ENCODE measurements around the gene RNF114.
"Not testable (repeated sequence)": the region's sequence is repeated elsewhere in the genome, so short reads cannot be mapped to it uniquely, and the experiment has no call there.

Gene RNF114

DNA sequence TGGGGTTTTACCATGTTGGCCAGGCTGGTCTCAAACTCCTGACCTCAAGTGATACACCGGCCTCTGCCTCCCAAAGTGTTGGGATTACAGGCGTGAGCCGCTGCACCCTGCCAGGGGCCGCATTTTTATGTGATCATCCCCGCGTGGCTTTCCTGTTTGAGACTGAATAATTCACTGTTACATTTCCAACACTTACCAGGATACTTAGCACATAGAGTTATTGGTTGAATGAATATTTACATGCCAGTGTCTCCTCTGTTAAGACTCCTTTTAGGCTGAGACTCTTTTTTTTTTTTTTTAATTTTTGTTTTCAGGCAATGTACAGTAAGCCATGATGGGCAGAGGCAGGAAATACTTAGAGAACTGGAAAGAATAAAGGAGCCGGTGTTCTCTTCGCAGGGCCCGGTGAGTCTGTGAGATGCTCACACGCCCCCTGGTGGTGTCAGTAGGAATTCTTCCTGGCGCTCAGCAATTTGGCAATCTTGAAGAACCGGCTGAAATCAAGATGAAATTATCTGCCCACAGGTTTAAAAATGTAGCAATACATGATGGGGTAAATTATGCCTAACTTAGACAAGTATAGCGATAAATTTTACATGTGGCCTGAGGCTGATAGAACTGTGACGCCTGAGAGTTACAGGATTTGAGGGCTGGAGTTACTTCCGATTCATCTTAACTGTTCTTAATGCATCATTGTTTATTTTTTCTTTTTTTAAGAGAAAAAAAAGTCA, 7.6 kb upstream of the RNF114 start:
- peak; percentile 77 for DNase-seq

GRCh38 chr20:49929142-49929494, 7.1 kb upstream of the RNF114 start:
- DNase-seq, result no peak

- DNase-seq, result no peak
Measured at GRCh38 chr20:49935746-49936152, 448 bp upstream of the RNF114 start.

DNA sequence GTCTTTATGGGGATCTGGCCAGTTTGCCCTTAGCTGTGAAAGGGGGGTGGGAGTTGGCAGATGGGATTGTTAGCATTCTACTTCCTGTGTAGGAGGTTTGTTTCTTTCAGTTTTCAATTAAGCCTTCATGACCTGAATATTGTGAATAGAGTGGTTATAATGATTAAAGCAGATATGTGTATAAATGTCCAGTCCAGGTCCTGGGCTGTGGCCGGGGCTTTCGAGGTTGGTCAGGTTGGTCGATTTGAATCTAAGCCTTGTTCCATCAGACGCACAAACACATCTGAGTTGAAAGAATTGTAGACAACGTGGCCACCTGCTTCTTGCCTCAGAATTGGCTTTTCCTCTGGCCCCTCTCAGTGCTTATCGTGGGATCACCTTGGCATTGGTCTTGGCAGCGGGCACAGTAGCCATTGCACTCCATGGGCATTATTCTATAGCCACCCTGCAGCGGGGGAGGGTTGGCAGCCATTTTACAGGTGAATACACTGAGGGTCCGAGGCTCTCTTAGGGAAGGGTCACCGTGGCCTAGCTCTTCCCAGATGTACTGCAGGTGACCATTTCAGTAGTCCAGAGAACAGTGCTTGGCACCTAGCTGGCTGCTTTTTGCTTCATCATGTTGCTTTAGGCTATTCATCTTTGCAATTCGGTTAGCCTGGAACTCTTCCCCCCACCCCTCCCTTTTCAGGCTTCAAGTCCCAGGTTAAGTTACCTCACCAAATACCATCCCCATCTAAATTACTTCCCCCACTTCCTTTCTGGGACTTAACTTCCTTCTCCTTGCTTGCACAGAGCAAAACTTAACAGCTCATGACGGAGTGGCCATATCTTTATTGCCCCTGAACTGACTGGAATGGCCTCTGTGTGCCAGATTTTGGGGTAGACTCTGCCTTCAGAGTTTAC, 1.1 kb downstream of the RNF114 start:
- DNase-seq, result no peak

GRCh38 chr20:49938173-49939163, 2.3 kb downstream of the RNF114 start:
- peak; percentile 73 for DNase-seq

DNA sequence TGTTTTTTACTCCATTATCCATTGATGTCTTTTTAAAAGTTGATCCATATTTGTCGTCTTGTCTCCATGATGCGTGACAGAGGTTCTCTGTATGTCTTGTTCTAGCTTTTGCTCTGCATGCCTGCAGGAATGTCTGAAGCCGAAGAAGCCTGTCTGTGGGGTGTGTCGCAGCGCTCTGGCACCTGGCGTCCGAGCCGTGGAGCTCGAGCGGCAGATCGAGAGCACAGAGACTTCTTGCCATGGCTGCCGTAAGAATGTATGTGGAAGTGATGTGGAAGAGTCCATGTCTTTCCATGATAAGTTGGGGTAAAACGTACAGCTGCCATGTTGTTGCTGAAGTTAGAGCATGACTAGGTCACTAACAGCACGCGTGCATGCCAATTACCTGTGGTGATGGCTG, 5.3 kb downstream of the RNF114 start:
- no peak for DNase-seq

- no peak for DNase-seq
Measured at GRCh38 chr20:49942303-49942702, 6.1 kb downstream of the RNF114 start.

GRCh38 chr20:49942942-49943341, 6.7 kb downstream of the RNF114 start:
- DNase-seq, result no peak

DNA sequence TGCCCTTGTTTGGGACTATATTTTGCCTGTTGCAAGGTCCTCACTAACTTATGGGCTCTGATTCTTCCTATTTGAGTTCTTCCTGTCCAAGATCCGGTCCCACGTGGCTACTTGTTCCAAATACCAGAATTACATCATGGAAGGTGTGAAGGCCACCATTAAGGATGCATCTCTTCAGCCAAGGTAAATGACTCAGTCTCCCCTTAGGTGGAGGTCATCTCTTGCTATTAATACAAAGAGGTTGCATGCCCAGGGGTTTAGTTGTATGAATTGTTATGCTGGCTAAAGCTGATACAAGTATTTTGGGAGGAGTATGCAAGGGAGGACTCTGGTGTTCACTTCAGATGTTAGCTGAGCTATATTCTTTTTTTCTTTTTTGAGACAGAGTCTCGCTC, 9.1 kb downstream of the RNF114 start:
- no peak for DNase-seq

DNA sequence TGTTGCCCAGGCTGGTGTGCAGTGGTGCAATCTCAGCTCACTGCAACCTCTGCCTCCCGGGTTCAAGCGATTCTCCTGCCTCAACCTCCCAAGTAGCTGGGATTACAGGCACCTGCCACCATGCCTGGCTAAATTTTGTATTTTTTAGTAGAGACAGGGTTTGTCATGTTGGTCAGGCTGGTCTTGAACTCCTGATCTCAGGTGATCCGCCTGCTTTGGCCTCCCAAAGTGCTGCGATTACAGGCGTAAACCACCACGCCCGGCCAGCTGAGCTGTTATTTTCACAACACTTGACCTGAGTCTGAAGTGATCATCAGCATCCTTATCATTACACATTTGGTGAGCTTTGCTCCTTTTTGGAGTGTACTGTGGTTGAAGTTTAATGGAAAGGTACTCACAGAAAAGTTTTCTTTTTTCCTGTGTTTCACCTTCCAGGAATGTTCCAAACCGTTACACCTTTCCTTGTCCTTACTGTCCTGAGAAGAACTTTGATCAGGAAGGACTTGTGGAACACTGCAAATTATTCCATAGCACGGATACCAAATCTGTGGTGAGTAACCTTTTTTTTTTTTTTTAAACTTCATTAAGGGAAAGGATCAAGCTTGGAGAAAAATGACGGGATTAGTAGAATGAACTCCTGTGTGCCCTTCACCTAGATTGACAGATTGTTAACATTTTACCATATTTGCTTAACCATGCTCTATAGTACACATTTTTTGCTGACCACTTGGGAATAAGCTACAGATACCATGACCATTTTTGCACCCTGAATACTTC, 9.7 kb downstream of the RNF114 start:
- no peak for DNase-seq

DNA sequence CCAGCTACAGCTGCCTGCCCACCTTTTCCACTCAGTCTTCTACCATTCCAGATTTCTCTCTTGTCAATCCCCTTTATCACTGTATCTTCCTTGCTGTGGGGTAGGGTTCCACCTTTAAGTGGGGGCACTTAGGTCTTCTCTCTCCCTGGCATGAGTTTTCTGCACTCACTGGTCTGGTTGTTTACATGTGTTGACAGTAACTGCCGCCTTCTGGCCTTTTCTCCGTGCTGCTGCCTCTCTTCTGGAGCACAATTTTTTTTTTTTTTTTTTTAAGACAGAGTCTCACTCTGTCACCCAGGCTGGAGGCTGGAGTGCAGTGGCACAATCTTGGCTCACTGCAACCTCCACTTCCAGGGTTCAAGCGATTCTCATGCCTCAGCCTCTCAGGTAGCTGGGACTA, 12.0 kb downstream of the RNF114 start:
- DNase-seq, result no peak

DNA sequence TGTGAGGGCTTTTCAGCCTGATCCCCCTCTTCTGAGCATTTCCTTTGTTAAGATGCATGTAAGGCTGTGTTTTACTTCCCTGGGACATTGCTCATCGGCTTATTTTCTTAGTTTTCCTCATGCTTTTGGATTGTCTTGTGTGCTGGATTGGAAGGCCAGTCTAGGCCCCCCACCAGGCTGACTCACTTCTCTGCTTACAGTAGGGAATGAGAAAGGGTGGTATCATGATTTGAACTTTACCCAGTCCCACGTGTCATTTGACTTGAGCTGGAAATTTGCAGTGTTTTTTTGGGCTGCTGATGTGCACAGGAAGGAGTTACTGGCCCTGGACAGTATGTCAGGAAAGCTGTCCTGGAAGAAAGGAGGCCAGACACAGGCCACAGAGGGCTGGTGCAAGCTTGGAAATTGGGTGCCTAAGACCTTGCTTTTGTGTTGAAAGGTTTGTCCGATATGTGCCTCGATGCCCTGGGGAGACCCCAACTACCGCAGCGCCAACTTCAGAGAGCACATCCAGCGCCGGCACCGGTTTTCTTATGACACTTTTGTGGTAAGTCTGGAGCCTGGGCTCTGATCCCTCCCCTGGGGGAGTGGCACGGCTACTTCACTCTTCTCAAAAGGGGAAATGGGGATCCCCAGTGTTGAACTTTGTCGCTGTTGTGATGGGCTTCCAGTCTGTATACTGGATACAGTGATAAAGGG, 12.8 kb downstream of the RNF114 start:
- DNase-seq, result peak; percentile 98

GRCh38 chr20:49951151-49951550, 15.0 kb downstream of the RNF114 start:
- DNase-seq, result peak; percentile 84

GRCh38 chr20:49955167-49955566, 19.0 kb downstream of the RNF114 start:
- DNase-seq, result no peak

DNA sequence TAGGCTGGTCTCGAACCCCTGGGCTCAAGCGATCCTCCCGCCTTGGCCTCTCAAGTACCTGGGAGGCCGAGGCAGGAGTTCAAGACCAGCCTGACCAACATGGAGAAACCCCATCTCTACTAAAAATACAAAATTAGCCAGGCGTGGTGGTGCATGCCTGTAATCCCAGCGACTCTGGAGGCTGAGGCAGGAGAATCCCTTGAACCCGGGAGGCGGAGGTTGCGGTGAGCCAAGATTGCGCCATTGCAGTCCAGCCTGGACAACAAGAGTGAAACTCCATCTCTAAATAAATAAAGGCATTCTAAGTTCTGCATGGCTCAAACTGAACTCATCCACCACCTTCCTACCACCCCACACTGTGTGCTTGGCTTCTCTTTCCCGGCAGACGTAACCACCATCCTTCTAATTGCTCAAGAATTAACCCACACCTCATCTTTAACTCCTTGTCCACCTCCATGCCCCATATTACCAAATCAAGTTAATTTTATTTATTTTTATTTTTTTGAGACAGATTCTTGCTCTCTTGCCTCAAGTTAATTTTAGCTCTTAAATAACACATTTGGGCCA, 19.7 kb downstream of the RNF114 start:
- DNase-seq, result not testable (repeated sequence)

DNA sequence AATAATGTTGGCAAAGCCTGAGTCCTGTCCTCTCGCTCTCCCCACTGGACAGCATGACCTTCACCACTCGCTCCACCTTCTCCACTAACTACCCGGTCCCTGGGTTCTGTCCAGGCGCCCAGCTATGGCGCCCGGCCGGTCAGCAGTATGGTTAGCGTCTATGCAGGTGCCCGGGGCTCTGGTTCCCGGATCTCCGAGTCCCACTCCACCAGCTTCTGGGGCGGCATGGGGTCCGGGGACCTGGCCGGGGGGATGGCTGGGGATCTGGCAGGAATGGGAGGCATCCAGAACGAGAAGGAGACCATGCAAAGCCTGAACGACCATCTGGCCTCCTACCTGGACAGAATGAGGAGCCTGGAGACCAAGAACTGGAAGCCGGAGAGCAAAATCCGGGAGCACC, 20.5 kb downstream of the RNF114 start:
- no peak for DNase-seq

GRCh38 chr20:49957089-49957938, 21.1 kb downstream of the RNF114 start:
- DNase-seq, result not testable (repeated sequence)

DNA sequence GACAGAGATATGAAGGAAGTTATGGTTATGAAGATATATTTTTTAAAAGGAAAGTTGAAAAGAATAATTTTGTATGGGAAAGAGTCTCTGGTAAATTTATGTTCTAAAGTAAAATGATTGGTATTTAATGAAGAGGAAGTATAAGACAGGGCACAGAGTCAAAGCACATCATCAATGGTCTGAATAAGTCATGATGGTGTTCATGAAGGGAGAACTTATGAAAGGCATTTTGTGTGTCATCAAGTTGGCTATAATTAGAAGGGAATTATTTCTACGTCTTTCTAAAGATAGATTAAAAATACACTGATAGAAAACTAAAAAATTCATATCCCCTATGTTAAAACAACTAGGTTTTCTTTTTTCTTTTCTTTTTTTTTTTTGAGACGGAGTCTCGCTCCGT, 25.2 kb downstream of the RNF114 start:
- DNase-seq, result no peak

DNA sequence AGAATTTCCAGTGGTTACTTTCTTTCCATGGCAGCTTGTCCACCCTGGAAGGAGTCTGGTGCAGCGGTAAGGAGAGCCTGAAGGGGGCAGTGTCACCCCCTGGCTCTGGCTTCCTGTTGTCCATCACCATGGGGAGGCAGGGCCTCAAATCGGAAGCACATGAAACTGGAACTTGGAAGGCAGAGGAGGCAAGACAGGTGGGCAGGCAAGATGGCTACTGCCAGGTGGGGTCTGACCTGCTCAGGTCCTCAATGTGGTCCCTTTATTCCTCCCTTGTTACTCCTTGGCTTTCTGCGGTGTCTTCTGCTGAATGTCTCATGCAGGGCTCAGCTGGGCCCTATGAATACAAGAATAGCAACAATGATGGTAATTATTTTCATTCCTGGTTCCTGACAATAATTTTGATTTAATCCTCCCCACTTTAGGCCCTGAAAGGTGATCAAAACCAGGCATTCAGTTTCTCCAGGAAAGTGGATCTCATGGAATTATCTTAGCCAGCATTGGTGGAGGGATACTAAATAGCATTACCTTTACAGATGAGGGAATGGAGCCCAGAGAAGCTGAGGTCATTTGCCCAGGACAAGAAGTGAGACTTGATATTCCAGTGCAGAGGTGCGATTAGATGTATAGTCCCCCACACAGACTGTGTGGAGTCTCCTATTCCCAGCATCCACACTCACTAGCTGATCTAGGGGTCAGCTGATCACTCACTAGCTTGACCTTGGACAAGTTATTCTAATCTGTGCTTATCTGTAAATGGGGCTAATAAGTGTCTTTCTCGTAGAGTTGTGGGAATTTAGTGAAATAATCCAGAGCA, 29.0 kb downstream of the RNF114 start:
- DNase-seq, result no peak

All from fibroblast of skin of right biceps (primary cell).